Type B pancreatic cell (in vitro differentiated cells): ENCODE results near the gene NPAS3. TPM values are rescaled to one million over a fixed set of nuclear protein-coding genes. Genes with fewer than 3 reads are reported as not detected.

ENCODE experiments used
- DNase-seq: peaks from one replicate; pipeline ENCODE4 v3.0.0; 2021; ENCODE audit warnings: mixed read lengths; ENCODE audit not compliant: unreplicated experiment; ENCODE audit errors: extremely low spot score
- H3K27ac Mint-ChIP-seq: 2 replicates; pipeline ENCODE4 v1.8.0; 2021; ENCODE audit warnings: mild to moderate bottlenecking, mixed read lengths
- H3K27me3 Mint-ChIP-seq: 2 replicates; pipeline ENCODE4 v1.8.0; 2021; ENCODE audit warnings: mixed read lengths
- H3K36me3 Mint-ChIP-seq: 2 replicates; pipeline ENCODE4 v1.8.0; 2021; ENCODE audit warnings: mixed read lengths
- H3K4me1 Mint-ChIP-seq: one replicate; pipeline ENCODE4 v1.8.0; 2021; ENCODE audit warnings: mixed read lengths; ENCODE audit not compliant: unreplicated experiment
- H3K4me3 Mint-ChIP-seq: 2 replicates; pipeline ENCODE4 v1.8.0; 2021; ENCODE audit warnings: mild to moderate bottlenecking, mixed read lengths
- H3K9me3 Mint-ChIP-seq: 2 replicates; pipeline ENCODE4 v1.8.0; 2021; ENCODE audit warnings: mixed read lengths
- CTCF ChIP-seq: fragments of 200-600 bp; sonication (generic); conservative IDR thresholded peaks from 2 replicates; pipeline ENCODE4 v1.5.0; 2021; ENCODE audit warnings: antibody characterized with exemption, mild to moderate bottlenecking
- total RNA-seq: library from RNA; stranded (reverse); gene quantifications from 2 replicates; pipeline ENCODE4 v1.2.1, GENCODE V29; 2021; ENCODE audit warnings: low replicate concordance

Gene NPAS3
- total RNA-seq, 1 donor from 2014 or later, result 8.7 TPM

GRCh38 chr14:33720284-33720787 lies 781.7 kb downstream of the NPAS3 start:
- no peaks in the 10 kb centered on the region for H3K36me3 Mint-ChIP-seq
- DNase-seq, result no peak
- TF ChIP-seq CTCF, result no peak
- no peak overlapping the region for H3K4me3 Mint-ChIP-seq
- H3K9me3 Mint-ChIP-seq, result peaks cover 7% of the 10 kb centered on the region
- H3K4me1 Mint-ChIP-seq, result no peaks in the 10 kb centered on the region
- H3K27me3 Mint-ChIP-seq, result peaks cover 33% of the 10 kb centered on the region
- H3K27ac Mint-ChIP-seq, result no peak overlapping the region

GRCh38 chr14:33726685-33727084 lies 788.0 kb downstream of the NPAS3 start:
- H3K4me3 Mint-ChIP-seq, result no peak overlapping the region
- peaks cover 22% of the 10 kb centered on the region for H3K27me3 Mint-ChIP-seq
- TF ChIP-seq CTCF, result no peak
- no peak for DNase-seq
- no peak overlapping the region for H3K27ac Mint-ChIP-seq
- H3K9me3 Mint-ChIP-seq, result no peaks in the 10 kb centered on the region
- H3K4me1 Mint-ChIP-seq, result peaks cover 5% of the 10 kb centered on the region
- no peaks in the 10 kb centered on the region for H3K36me3 Mint-ChIP-seq

- Mint-ChIP-seq H3K36me3 (no peaks in the 10 kb centered on the region), H3K27ac (peak overlapping the region; percentile 63), H3K4me1 (peaks cover 5% of the 10 kb centered on the region), H3K27me3 (peaks cover 24% of the 10 kb centered on the region), H3K9me3 (no peaks in the 10 kb centered on the region), H3K4me3 (no peak overlapping the region)
- TF ChIP-seq CTCF, result no peak
- no peak for DNase-seq
Observed at GRCh38 chr14:33727606-33728005, 788.9 kb downstream of the NPAS3 start.

- no peak for TF ChIP-seq CTCF
- Mint-ChIP-seq H3K27me3 (peaks cover 25% of the 10 kb centered on the region), H3K4me1 (peaks cover 5% of the 10 kb centered on the region), H3K36me3 (no peaks in the 10 kb centered on the region), H3K27ac (peak overlapping the region; percentile 63), H3K4me3 (no peak overlapping the region), H3K9me3 (no peaks in the 10 kb centered on the region)
- no peak for DNase-seq
Observed at GRCh38 chr14:33728010-33728498, 789.4 kb downstream of the NPAS3 start.

GRCh38 chr14:33730156-33730555 lies 791.5 kb downstream of the NPAS3 start:
- peaks cover 12% of the 10 kb centered on the region for H3K4me1 Mint-ChIP-seq
- H3K9me3 Mint-ChIP-seq, result no peaks in the 10 kb centered on the region
- no peak overlapping the region for H3K4me3 Mint-ChIP-seq
- no peaks in the 10 kb centered on the region for H3K36me3 Mint-ChIP-seq
- peaks cover 30% of the 10 kb centered on the region for H3K27me3 Mint-ChIP-seq
- TF ChIP-seq CTCF, result no peak
- H3K27ac Mint-ChIP-seq, result no peak overlapping the region
- DNase-seq, result no peak

- H3K4me1 Mint-ChIP-seq, result peaks cover 12% of the 10 kb centered on the region
- H3K27ac Mint-ChIP-seq, result no peak overlapping the region
- H3K27me3 Mint-ChIP-seq, result peaks cover 26% of the 10 kb centered on the region
- TF ChIP-seq CTCF, result no peak
- H3K9me3 Mint-ChIP-seq, result peaks cover 7% of the 10 kb centered on the region
- no peaks in the 10 kb centered on the region for H3K36me3 Mint-ChIP-seq
- H3K4me3 Mint-ChIP-seq, result no peak overlapping the region
- DNase-seq, result no peak
Observed at GRCh38 chr14:33732175-33732574, 793.5 kb downstream of the NPAS3 start.
